RWPE2 (cell line): ENCODE results near the gene TSFM.

Experiments used
- ATAC-seq: fragments of 200-7000 bp; cut with Tn5 transposase; 3 replicates; pipeline ENCODE4 v1.9.1; 2021; ENCODE audit warnings: low read depth
- DNase-seq: peaks from one replicate; pipeline ENCODE4 v3.0.0-alpha.2; 2020; ENCODE audit warnings: low spot score
- H3K27ac ChIP-seq: fragments of 450-650 bp; 2 replicates; pipeline ENCODE4 v1.5.1; 2017; ENCODE audit warnings: mild to moderate bottlenecking; ENCODE audit not compliant: poor library complexity, severe bottlenecking
- H3K27me3 ChIP-seq: fragments of 250-450 bp; sonication (Bioruptor Pico); 2 replicates; pipeline ENCODE4 v1.5.1; 2021; ENCODE audit warnings: mild to moderate bottlenecking, moderate library complexity; ENCODE audit not compliant: insufficient read depth, poor library complexity, severe bottlenecking
- H3K36me3 ChIP-seq: fragments of 250-450 bp; sonication (Bioruptor Pico); 2 replicates; pipeline ENCODE4 v1.5.1; 2020; ENCODE audit warnings: low read depth, mild to moderate bottlenecking, moderate library complexity
- H3K4me1 ChIP-seq: fragments of 250-450 bp; sonication (Bioruptor Pico); 2 replicates; pipeline ENCODE4 v1.5.1; 2021; ENCODE audit warnings: mild to moderate bottlenecking, moderate library complexity; ENCODE audit not compliant: insufficient read depth, poor library complexity, severe bottlenecking
- H3K4me3 ChIP-seq: fragments of 250-450 bp; sonication (Bioruptor Pico); 2 replicates; pipeline ENCODE4 v1.5.1; 2021; ENCODE audit warnings: mild to moderate bottlenecking, moderate library complexity; ENCODE audit not compliant: severe bottlenecking
- H3K9me3 ChIP-seq: fragments of 250-450 bp; sonication (Bioruptor Pico); 2 replicates; pipeline ENCODE4 v1.5.1; 2021; ENCODE audit warnings: mild to moderate bottlenecking, moderate library complexity; ENCODE audit not compliant: severe bottlenecking
- TF ChIP-seq, protein P1 (sequence below): fragments of 450-650 bp; IDR thresholded peaks from one replicate; pipeline ENCODE4 v1.5.1; 2017; ENCODE audit warnings: mild to moderate bottlenecking, moderate library complexity; ENCODE audit not compliant: poor library complexity, severe bottlenecking

The TSFM gene

DNA sequence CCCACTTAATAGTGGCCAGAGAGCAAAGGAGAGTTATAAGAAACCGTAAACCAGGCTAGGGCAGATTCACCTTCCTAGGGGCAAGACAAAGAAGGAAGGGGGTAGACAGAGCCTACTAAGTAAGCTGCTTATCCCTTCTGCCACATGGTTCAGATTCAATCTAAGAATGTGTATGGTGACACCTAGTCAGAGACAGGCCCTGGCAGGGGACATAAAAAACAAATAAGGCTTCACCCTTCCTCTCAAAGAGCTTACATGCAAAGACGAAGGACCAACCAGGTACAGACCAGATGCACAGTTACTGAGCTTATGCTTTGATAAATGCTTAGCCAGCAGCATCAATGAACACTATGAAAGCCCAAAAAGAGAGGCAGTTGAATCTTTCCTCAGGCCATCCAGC is 20.1 kb upstream of the TSFM start:
- Histone ChIP-seq H3K27me3 (no peaks in the 10 kb centered on the region), H3K4me3 (no peak overlapping the region), H3K4me1 (peaks cover 3% of the 10 kb centered on the region), H3K36me3 (peaks cover 35% of the 10 kb centered on the region), H3K9me3 (no peaks in the 10 kb centered on the region), H3K27ac (no peak overlapping the region)
- TF ChIP-seq, protein P1, sequence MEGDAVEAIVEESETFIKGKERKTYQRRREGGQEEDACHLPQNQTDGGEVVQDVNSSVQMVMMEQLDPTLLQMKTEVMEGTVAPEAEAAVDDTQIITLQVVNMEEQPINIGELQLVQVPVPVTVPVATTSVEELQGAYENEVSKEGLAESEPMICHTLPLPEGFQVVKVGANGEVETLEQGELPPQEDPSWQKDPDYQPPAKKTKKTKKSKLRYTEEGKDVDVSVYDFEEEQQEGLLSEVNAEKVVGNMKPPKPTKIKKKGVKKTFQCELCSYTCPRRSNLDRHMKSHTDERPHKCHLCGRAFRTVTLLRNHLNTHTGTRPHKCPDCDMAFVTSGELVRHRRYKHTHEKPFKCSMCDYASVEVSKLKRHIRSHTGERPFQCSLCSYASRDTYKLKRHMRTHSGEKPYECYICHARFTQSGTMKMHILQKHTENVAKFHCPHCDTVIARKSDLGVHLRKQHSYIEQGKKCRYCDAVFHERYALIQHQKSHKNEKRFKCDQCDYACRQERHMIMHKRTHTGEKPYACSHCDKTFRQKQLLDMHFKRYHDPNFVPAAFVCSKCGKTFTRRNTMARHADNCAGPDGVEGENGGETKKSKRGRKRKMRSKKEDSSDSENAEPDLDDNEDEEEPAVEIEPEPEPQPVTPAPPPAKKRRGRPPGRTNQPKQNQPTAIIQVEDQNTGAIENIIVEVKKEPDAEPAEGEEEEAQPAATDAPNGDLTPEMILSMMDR, result no peak
- ATAC-seq, result no peak
- DNase-seq, result no peak

DNA sequence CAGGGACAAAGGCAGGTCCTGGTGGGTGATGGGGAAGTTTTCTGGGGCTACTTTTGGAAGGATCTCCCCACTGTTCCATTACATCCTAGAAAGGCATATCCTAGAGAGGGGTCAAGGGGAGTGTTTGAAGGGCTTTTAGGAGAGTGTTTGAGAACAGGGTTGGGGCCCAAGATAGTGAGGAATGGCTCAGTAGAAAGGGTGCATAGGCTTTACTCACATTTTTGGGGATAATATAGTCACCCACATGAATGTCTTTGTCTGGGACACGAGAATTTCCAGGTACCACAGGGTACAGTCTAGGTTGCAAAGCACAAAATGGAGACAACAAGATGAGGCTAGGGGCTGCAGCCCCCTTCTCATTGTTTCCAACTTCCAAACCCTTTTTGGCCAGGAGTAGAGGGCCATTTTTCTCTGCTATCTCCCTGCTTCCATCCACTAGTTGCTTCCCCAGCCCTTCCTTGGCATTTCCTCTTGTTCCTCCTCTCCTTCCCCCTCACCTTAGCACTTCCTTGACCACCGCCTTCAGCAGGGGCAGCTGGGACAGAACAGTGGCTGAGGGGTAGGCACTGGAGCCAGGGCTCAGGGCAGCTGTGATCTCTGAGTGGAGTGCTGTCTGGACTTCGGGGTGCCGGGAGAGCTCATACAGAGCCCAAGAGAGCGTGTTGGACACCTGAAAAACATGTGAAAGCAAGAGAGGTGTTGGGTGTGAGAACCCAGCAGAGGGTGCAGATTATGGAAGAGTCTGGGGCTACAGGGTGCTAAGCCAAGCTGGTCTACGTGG is 18.5 kb upstream of the TSFM start:
- ATAC-seq, result no peak
- peak overlapping the region; percentile 83 for H3K27ac ChIP-seq

DNA sequence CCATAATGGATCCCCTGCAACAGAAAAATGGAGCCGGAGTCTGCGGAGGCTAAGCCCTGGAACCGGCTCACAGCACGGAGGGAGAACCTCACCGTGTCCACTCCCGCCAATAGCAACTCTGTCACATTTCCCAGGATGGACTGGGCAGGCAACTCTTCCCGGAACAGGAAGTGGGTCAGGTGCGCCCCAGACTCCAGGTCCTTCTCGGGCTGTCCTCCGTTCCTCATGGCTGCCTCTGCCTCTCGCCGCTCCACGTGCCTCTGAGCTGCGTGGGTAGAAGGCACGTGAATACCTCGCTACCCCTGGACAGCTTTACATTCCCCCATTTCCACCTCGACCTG is 18.0 kb upstream of the TSFM start:
- no peak for ATAC-seq
- peaks cover 4% of the 10 kb centered on the region for H3K4me1 ChIP-seq
- H3K36me3 ChIP-seq, result peaks cover 37% of the 10 kb centered on the region
- H3K4me3 ChIP-seq, result peak overlapping the region; percentile 55
- H3K27me3 ChIP-seq, result no peaks in the 10 kb centered on the region
- H3K27ac ChIP-seq, result peak overlapping the region; percentile 83
- no peaks in the 10 kb centered on the region for H3K9me3 ChIP-seq
- DNase-seq, result no peak
- TF ChIP-seq, protein P1, result no peak

More for the DNA sequence above, 18.5 kb upstream of the TSFM start:
- DNase-seq, result no peak
- H3K36me3 ChIP-seq, result peaks cover 37% of the 10 kb centered on the region
- peaks cover 4% of the 10 kb centered on the region for H3K4me1 ChIP-seq
- H3K4me3 ChIP-seq, result peak overlapping the region; percentile 55
- TF ChIP-seq, protein P1, result no peak
- H3K9me3 ChIP-seq, result no peaks in the 10 kb centered on the region
- no peaks in the 10 kb centered on the region for H3K27me3 ChIP-seq

DNA sequence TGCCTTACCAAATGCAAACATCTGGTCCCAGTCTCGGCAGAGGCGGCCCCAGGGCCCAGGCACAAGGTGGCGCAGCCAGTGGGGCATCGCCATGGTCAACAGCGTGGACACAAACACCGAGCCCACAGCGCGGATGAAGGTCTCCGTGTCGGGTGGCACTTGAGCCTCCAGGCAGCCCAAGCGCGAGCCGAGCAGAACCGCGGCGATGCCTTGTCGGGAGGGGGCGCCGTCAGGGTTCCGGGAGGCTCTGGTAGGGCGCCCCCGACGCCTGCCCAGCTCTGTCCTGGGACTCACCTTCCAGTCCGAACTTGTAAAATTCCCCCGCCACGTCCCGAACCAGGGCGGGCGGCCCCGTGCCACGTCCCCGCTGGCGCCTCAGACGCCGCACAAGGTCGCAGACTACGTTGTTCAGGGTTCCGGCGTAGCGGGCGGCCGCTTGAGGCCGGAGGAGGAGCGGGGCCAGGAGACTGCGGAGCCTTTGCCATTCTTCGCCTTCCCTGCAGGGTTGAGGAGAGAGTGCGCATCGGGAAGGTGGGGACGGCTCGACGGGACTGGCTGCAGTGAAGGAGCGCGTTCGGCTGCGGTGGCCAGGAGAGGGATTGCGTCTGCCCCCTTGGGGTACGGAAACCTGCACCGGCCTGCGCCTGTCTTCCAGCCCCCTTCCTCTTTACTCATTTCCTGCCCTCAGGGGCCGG is 17.4 kb upstream of the TSFM start:
- H3K4me1 ChIP-seq, result peaks cover 4% of the 10 kb centered on the region
- no peaks in the 10 kb centered on the region for H3K9me3 ChIP-seq
- TF ChIP-seq, protein P1, result peak; percentile 63
- peak overlapping the region; percentile 55 for H3K4me3 ChIP-seq
- DNase-seq (peak; percentile 87), ATAC-seq (peak; percentile 62)
- no peaks in the 10 kb centered on the region for H3K27me3 ChIP-seq
- peaks cover 38% of the 10 kb centered on the region for H3K36me3 ChIP-seq
- H3K27ac ChIP-seq, result peak overlapping the region; percentile 83
